Activated T-cell treated with anti-CD3 and anti-CD28 coated beads for 1 hour (primary cell): ENCODE data around the gene EIF4G3.
"Not testable (repeated sequence)": the region's sequence is repeated elsewhere in the genome, so short reads cannot be mapped to it uniquely, and the experiment has no call there.

Source experiments
- DNase-seq: peaks from one replicate; pipeline ENCODE4 v3.0.0-alpha.2; 2020; ENCODE audit warnings: low read depth

The EIF4G3 gene

DNA sequence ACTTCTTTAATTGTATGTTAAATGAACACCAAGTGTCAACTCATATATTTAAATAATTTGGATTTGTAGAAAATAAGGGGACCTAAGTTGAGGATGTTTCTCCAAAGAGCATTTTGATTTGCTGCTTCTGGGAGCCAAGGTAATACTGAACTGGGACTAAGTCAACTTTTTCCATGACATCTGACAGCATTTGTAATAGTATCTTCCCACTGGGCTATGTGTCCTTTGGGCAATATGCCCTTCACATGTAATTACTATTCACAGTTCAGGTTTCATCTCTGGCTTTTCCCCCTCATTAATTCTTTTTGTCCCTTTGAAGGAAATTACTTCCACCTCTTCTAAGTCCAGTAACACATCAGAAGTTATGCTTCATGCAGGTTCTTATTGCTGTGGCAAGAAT, 352.9 kb downstream of the EIF4G3 start:
- no peak for DNase-seq

DNA sequence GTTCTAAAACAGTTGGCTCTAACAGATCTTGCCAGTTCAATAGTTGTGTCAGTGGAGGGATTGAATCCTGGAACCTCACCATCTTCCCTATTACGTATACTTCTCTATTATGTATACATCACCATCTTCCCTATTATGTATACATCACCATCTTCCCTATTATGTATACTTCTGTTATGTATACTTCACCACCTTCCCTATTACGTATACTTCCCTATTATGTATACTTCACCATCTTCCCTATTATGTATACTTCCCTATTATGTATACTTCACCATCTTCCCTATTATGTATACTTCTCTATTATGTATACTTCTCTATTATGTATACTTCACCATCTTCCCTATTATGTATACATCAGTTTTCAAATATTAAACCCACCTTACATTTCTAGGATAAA, 355.2 kb downstream of the EIF4G3 start:
- DNase-seq: no peak

DNA sequence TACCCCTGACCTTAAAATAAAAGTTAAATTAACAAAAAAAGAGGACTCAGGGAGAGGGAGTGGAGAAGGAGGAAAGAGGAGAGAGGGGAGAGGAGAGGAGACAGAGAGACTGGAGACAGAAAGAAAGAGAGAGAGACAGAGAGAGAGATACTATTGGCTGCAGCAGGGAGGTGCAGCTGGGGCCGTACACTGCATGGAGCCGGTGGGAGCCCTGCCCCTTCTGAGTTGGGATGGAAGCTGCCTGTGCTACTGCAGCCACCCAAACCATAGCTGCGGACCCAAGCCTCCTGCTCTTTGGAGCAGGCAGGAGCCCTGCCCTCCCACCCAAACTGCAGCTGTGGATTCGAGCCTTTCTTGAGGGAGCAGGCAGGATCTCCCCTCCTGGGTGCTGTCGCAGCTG, 356.9 kb downstream of the EIF4G3 start:
- DNase-seq: no peak

DNA sequence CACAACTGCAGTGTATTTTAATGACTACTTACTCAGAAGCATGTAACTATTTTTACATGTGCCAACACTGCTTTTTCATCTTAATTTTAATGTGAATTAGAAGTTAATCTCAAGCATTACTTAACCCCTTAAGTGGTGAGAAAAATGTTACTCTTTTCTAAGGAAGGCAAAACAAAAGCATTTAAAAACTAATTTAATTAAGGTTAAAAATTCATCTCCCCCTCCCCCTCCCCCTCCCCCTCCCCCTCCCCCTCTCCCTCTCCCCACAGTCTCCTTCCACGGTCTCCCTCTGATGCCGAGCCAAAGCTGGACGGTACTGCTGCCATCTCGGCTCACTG, 362.2 kb downstream of the EIF4G3 start:
- DNase-seq: no peak

DNA sequence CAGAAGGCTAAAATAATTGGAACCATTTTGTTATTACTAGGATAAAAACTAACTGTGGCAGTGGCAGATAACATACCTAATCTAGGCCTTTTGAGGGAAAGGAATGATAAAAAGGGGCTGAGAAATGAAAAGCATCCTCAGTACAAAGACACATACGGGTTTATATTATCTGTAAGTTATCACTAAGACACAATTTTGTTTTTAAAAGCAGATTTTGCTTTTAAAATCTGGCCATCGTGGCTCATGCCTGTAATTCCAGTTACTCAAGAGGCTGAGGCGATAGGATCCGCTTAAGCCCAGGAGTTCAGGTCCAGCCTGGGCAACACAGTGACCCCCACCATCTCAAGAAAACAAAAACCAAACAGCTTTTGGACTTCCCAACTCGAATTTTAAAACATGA, 364.8 kb downstream of the EIF4G3 start:
- no peak for DNase-seq

DNA sequence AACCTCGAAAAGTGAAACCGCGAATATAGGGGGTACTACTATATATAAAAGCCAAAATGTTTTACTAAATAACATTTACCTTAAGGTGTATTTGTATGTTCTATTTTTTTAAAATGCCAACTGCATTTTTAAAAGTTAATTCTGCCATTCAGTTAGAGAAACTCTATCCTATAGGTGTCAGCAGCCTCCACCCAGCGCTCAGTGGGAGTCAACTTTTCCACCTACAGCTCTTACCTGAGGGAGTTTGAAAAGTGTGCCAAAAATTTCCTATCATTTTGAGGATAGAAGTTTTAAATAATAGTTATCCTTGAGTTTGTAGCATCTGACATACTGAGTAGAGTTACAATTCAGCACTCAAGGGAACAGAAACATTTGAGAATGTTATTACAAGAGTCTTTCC, 383.5 kb downstream of the EIF4G3 start:
- DNase-seq: no peak

DNA sequence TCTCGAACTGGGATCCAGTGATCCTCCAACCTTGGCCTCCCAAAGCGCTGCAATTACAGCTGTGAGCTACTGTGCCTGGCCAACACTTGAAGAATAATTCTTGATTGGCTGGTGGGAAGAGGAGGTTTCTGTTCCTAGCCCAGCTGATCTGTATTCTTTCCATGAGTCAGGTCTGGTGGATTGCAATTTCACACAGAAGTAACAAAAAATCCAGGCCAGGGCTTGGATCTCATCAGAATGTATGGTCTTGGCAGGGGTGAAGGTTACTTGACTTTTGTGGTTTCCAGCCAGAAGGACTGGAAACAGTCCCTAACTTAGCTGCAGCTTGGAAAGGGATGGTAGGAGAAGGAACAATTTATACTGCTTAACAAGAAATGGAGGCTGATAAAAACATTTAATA, 384.5 kb downstream of the EIF4G3 start:
- no peak for DNase-seq

DNA sequence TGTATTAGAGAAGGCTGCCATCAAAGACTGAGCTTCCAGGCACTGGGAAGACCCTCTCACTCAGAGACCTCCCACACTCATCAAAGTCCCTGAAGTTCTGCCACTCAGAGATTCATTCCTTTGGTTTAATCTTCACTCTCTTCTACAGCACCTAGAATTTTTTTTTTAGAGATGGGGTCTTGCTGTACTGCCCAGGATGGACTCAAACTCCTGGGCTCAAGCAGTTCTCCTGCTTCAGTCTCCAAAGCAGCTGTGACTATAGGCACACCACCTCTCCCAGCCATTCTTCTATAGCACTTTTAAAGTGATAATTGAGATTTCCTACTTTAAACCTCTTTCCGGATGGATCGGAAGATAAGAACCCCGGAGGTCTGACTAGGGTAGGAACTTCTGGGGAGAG, 385.9 kb downstream of the EIF4G3 start:
- DNase-seq: no peak

DNA sequence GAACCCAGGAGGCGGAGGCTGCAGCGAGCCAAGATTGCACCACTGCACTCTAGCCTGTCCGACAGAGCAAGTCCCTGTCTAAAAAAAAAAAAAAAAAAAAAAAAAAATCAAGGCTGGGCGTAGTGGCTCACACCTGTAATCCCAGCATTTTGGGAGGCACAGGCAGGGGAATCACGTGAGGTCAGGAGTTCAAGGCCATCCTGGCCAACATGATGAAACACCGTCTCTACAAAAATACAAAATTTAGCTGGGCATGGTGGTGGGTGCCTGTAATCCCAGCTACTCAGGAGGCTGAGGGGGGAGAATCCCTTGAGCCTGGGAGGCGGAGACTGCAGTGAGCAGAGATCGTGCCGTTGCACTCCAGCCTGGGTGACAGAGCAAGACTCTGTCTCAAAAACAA, 387.1 kb downstream of the EIF4G3 start:
- DNase-seq: not testable (repeated sequence)

DNA sequence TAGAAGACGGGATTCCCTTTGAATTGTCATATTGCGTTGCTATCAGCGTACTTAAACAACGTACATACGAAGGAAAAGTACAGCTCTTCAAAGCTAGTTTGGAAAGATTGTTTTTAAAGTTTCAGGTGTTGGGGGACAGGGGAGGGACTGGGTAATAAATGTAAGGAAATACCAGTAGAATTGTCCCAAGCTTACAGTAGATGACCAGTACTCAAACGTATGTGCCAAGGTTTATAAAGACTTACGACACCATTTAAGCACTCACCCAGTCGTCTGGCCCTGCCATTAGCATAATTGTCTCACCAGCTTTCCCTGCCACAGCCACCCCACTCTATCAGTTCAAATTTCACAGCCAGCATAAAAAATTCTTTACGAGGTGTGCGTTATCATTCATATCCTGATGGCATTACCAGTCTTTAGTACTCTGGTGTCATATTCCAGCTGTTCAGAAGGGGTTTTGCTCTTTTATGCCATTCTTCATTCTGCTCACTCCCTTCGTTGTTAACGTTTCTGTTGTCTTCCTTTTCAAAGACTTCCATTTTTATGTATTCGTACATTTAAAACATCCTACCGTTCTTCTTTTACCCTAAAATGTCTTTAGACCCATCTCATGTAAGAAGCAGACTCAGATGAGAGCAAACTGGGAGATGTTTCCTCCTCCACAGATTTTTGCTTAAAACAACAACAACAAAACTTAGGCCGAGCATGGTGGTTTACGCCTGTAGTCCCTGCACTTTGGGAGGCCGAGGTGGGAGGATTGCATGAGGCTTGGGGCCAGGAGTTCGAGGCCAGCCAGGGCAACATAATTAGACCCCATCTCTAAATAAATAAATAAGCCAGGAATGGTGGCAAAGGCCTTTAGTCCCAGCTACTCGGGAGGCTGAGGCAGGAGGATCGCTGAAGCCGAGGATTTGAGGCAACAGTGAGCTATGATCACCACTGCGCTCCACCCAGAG, 388.6 kb downstream of the EIF4G3 start:
- no peak for DNase-seq

DNA sequence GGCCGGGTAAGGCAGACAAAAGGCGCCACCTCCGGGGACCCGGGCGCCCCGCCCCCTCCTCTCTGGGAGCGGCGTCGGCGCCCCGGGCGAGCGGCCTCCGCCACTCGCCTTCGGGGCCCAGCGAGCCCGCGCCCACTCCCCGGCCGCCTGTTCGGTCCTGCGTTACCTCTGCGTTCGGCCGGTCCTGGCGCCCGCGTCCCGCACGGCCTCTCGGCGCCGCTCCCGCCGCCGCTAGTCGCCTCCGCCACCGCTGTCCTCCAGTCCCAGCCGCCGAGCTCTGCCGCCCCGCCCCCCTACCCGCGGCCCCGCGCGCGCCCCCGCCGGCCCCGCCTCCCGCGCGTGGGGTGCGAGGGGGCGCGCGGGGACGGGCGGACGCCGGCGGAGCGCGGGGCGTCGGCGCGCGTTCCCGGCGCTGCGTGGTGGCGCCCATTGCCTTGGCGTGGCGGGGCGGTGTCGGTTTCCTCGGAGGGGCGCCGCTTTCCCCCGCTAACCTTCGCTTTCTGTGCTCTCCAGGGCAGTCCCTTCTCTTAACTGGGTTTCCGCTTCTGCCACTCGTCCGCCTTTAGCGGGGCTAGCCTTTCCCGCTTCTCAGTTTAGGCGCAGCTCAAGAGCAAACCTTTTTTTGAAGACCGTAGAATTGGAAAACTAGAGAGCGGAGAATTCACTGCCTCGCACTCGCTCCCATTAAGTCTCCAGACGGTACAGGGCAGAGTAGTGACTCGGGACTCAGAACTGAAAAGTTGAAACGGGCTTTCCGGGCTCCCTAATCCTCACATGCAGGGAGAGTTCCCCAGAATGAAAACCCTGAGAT, 389.5 kb downstream of the EIF4G3 start, which contains the start of gene HP1BP3:
Gene HP1BP3, minus strand, starts transcription at position 279 of the 811 bp plus-strand sequence. CDS start 6,867 bp downstream, outside the sequence.
- DNase-seq: peak; percentile 82

DNA sequence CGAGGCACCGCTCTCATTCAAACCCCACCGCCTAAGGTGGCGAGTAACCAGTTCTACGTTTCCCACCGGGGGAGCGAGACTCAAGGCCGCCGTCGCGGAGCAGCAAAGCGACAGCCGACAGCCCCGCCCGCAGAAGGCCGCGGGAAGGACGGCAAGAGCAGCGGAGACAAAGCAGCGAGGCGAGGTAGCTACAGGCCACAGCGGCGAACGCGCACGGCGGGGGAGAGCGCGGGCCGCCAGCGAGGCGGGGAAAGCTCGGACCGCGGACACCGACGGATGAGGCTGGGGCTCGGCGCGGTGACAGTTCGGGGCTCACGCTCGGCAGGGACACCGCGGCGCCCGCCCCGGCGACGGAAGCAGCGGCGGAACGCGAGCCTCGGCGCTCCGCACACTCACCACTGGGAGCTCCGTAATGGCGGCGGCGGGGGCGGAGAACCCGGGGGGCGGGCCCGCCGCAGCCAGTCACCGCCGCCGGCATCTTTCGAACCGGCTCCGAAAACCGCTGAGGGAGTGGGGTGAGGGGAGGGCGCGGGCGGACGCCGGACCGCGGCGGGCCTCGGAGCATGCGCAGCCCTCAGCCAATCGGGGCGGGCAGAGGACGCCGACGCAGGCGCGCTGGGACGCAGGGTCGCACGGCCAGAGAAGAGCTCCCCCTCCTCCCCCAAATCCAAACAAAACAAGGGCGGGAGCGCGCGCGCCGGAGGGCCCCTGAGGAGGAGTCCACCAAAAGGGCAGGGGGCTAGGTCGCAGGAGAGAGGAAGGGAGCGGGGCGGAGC, 390.3 kb downstream of the EIF4G3 start:
- DNase-seq: peak; percentile 93

DNA sequence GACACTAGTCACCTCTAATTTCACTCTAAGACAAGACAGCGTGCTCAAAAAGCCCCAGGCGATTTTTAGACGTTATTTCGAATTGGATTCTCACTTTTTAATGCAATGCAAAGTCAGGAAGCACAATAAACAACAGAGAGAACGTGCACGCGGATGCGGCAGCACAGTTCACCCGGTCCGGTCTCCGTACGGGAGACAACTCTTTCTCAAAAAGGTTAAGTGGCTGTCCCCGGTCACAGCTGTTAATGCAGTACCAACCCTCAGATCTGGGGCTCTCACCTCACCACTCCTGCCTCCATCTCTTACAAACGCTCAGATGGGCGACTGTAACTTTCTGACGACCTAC, 390.8 kb downstream of the EIF4G3 start:
- DNase-seq: no peak

DNA sequence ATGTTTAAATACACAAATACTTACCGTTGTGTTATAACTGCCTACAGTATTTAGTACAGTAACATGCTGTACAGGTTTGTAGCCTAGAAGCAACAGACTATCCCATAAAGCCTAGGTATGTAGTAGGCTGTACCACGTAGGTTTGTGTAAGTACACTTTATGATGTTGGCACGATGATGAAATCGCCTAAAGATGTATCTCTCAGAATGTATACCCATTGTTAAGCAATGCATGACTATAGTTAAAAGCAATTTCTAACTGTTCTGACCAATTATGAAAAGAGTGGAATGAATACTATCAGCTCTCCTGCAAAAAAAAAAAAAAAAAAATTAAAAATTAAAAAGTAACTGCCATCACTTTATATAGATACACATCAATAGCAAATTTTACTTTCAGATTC, 401.0 kb downstream of the EIF4G3 start:
- DNase-seq: no peak

DNA sequence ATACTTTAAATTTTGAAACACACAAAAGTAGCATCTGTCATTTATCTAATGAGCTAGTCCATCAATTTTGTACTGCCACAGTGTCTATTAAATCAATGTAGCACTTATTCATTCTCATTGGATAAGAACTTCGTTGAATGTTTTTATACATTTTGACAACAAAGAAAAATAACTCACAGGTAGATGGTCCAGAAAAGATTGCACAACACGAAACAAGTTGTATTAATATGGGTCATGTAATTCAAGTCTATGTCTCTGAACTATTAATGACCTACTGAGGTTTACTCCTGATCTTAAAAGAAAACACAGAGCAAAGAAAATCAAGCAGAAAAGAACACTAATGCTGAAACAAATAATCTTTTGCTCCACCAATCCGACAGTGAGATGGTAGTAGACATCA, 404.9 kb downstream of the EIF4G3 start:
- no peak for DNase-seq

DNA sequence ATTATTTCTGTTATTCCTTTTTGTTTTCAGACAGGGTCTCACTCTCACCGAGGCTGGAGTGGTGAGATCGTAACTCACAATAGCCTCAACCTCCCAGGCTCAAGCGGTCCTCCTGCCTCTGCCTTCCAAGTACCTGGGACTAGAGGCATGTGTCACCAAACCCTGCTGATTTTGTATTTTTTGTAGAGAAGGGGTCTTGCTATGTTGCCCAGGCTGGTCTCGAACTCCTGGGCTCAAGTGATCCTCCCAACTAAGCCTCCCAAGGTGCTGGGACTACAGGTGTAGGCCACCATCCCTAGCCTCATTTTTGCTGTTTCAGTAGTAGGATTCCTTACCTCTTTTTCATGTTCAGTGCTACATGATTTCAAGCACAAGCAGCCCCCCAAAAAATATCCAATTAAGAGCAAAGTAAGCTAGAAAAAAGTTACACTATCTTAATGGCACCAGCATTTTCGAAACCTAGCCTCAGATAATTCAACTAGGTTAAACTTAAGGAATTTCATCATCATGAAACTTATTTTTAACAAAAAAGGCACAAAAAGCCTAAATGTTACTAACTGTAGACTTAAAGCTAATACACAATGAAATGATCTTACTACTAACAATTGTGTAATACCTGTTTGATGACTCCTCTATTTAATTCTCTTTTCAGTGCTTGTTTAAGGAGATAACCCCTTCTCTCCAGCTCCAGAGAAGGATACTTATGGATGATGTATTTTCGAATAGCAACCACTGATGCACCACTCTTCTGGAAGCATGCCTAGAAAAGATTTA, 406.2 kb downstream of the EIF4G3 start:
- no peak for DNase-seq

DNA sequence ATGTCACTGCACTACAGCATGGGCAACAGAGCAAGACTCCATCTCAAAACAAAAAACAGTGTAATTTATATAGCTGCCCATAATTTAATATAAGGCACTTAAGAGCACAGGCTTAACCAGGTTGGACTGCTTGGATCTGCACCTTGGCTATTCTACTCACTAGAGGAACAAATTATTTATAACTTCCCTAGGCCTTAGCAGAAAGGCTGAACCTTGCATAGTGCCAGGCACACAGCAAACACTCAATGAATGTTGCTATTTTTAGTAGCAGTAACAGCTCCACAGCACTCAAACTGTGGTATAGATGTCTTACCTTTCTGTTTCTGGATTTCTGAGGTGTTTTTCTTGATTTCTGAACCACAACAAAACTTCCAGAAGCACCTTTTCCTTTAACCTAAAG, 409.4 kb downstream of the EIF4G3 start:
- DNase-seq: no peak

DNA sequence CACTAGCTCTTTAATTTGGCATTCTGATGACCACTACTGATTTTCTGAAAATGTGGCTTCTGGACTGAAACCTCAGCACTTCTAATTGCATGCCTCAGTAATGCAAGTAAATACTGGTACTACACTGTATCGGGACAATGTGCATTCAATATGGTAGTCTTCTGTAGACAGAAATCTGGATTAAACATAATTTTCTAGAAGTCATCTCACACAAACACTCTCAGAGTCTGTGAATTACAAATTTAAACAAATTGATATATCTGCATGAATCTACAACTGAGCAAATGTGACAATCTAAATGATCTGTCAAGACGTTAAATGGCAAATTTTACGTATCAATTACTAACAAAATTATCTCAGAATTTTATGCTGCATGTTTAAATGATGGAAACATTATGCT, 413.3 kb downstream of the EIF4G3 start:
- DNase-seq: no peak

DNA sequence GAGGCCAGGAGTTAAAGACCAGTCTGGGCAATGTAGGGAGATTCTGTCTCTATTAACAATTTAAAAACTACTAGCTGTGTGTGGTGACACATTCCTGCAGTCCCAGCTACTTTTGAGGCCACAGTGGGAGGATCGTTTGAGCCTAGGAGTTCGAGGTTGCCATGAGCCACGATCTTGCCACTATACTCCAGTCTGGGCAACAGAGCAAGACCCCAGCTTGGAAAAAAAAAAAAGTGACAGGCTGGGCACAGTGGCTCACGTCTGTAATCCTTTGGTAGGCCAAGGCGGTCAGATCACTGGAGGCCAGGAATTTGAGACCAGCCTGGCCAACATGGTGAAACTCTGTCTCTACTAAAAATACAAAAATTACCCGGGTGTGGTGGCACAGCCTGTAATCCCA, 416.4 kb downstream of the EIF4G3 start:
- DNase-seq: no peak
